ENCODE results near the gene C2orf69. TPM values are rescaled to one million over a fixed set of nuclear protein-coding genes. Genes with fewer than 3 reads are reported as not detected.

C2orf69 gene
- total RNA-seq, 1 experiment from 2014 or later = 21.6 TPM

DNA sequence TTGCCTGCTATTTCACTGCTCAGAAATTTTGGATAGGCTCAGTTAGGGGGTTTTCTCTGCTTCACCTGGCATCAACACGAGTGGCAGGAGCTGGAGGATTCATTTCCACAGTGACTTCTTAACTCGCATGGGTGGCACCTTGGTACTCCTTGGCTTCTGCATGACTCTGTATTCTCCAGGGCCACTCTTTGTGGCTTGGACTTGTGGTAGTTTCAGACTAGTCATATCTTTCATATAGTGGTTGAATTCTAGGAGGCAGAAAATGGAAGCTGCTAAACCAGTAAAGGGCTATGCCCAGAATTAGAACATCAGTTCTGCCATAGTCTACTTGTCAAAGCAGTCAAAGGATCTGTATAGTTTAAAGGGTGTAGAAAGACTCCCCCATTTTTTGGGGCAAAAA lies 51.1 kb downstream of the C2orf69 start:
- Histone ChIP-seq H2AFZ (ENCODE audit: low read depth, low read length, poor library complexity, severe bottlenecking) (no peak overlapping the region), H3K79me2 (ENCODE audit: insufficient read depth, low read length) (peaks cover 28% of the 10 kb centered on the region), H3K27ac (ENCODE audit: low read depth, low read length) (no peak overlapping the region), H3K9ac (ENCODE audit: low read length) (no peak overlapping the region), H3K9me3 (ENCODE audit: control insufficient read depth in 1 of 2, insufficient read depth in 1 of 2, low read depth in 1 of 2, low read length in 2 of 2) (no peaks in the 10 kb centered on the region), H3K4me2 (ENCODE audit: low read length) (no peak overlapping the region), H3K9me2 (ENCODE audit: insufficient read depth) (no peaks in the 10 kb centered on the region), H3K4me3 (replicated peaks in 1 of 2; ENCODE audit: low read depth in 1 of 2, low read length in 2 of 2) (no peak overlapping the region), H3K36me3 (ENCODE audit: control insufficient read depth in 1 of 2, insufficient read depth in 2 of 2, low read length in 2 of 2) (peaks cover 29 to 39% of the 10 kb centered on the region in 2 experiments; a peak in 3 of 4 replicates), H3K4me1 (ENCODE audit: control insufficient read depth in 1 of 2, insufficient read depth in 2 of 2, low read length in 2 of 2) (no peaks in the 10 kb centered on the region), H4K20me1 (ENCODE audit: insufficient read depth) (no peaks in the 10 kb centered on the region), H3K27me3 (ENCODE audit: insufficient read depth, low read length) (no peaks in the 10 kb centered on the region)
- intact Hi-C loops (cut with micrococcal nuclease) = no loop called here
- ChIA-PET RAD21 (ENCODE audit: low non-redundant PET in 1 of 2, low total read pairs in 2 of 2, uncharacterized antibody in 2 of 2, unreplicated experiment in 2 of 2) (no interaction called here), POLR2A (no interaction called here), CTCF (no interaction called here)
- no peak for ATAC-seq
- no peak for TF ChIP-seq TCF7L2 (IDR thresholded peaks at IDR 0.05; ENCODE audit: borderline replicate concordance, extremely low read depth, insufficient read depth, insufficient read length)
- no peak for TF ChIP-seq SRF (IDR thresholded peaks at IDR 0.05; ENCODE audit: low read depth)
- TF ChIP-seq CBX3 (IDR thresholded peaks at IDR 0.05; ENCODE audit: low read depth) = no peak
- TF ChIP-seq, protein P1, sequence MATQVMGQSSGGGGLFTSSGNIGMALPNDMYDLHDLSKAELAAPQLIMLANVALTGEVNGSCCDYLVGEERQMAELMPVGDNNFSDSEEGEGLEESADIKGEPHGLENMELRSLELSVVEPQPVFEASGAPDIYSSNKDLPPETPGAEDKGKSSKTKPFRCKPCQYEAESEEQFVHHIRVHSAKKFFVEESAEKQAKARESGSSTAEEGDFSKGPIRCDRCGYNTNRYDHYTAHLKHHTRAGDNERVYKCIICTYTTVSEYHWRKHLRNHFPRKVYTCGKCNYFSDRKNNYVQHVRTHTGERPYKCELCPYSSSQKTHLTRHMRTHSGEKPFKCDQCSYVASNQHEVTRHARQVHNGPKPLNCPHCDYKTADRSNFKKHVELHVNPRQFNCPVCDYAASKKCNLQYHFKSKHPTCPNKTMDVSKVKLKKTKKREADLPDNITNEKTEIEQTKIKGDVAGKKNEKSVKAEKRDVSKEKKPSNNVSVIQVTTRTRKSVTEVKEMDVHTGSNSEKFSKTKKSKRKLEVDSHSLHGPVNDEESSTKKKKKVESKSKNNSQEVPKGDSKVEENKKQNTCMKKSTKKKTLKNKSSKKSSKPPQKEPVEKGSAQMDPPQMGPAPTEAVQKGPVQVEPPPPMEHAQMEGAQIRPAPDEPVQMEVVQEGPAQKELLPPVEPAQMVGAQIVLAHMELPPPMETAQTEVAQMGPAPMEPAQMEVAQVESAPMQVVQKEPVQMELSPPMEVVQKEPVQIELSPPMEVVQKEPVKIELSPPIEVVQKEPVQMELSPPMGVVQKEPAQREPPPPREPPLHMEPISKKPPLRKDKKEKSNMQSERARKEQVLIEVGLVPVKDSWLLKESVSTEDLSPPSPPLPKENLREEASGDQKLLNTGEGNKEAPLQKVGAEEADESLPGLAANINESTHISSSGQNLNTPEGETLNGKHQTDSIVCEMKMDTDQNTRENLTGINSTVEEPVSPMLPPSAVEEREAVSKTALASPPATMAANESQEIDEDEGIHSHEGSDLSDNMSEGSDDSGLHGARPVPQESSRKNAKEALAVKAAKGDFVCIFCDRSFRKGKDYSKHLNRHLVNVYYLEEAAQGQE (IDR thresholded peaks at IDR 0.05; ENCODE audit: low read depth) = no peak
- no peak for TF ChIP-seq EGR1 (IDR thresholded peaks at IDR 0.05; ENCODE audit: low read depth)
- no peak for TF ChIP-seq ZFX (IDR thresholded peaks at IDR 0.05)
- TF ChIP-seq, protein P2, sequence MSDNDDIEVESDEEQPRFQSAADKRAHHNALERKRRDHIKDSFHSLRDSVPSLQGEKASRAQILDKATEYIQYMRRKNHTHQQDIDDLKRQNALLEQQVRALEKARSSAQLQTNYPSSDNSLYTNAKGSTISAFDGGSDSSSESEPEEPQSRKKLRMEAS (IDR thresholded peaks at IDR 0.05) = no peak
- TF ChIP-seq, protein P3, sequence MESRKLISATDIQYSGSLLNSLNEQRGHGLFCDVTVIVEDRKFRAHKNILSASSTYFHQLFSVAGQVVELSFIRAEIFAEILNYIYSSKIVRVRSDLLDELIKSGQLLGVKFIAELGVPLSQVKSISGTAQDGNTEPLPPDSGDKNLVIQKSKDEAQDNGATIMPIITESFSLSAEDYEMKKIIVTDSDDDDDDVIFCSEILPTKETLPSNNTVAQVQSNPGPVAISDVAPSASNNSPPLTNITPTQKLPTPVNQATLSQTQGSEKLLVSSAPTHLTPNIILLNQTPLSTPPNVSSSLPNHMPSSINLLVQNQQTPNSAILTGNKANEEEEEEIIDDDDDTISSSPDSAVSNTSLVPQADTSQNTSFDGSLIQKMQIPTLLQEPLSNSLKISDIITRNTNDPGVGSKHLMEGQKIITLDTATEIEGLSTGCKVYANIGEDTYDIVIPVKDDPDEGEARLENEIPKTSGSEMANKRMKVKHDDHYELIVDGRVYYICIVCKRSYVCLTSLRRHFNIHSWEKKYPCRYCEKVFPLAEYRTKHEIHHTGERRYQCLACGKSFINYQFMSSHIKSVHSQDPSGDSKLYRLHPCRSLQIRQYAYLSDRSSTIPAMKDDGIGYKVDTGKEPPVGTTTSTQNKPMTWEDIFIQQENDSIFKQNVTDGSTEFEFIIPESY (IDR thresholded peaks at IDR 0.05; ENCODE audit: extremely low read depth, insufficient replicate concordance, low read length) = no peak
- TF ChIP-seq EZH2 (IDR thresholded peaks at IDR 0.05) = no peak
- TF ChIP-seq EZH2phosphoT487 (IDR thresholded peaks at IDR 0.05; ENCODE audit: borderline replicate concordance) = no peak
- TF ChIP-seq, protein P4, sequence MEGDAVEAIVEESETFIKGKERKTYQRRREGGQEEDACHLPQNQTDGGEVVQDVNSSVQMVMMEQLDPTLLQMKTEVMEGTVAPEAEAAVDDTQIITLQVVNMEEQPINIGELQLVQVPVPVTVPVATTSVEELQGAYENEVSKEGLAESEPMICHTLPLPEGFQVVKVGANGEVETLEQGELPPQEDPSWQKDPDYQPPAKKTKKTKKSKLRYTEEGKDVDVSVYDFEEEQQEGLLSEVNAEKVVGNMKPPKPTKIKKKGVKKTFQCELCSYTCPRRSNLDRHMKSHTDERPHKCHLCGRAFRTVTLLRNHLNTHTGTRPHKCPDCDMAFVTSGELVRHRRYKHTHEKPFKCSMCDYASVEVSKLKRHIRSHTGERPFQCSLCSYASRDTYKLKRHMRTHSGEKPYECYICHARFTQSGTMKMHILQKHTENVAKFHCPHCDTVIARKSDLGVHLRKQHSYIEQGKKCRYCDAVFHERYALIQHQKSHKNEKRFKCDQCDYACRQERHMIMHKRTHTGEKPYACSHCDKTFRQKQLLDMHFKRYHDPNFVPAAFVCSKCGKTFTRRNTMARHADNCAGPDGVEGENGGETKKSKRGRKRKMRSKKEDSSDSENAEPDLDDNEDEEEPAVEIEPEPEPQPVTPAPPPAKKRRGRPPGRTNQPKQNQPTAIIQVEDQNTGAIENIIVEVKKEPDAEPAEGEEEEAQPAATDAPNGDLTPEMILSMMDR (IDR thresholded peaks at IDR 0.05 in 2 of 3, conservative IDR thresholded peaks at IDR 0.05 in 1 of 3; ENCODE audit: borderline replicate concordance in 1 of 3, insufficient read depth in 1 of 3, low read depth in 2 of 3, low read length in 2 of 3) = no peak
- no peak for TF ChIP-seq CEBPB (IDR thresholded peaks at IDR 0.05; ENCODE audit: low read depth)
- no peak for TF ChIP-seq SIN3A (IDR thresholded peaks at IDR 0.05; ENCODE audit: low read depth)
- no peak for TF ChIP-seq YY1 (IDR thresholded peaks at IDR 0.05; ENCODE audit: extremely low read depth, insufficient replicate concordance, low read depth, low read length)
- TF ChIP-seq ELF1 (IDR thresholded peaks at IDR 0.05; ENCODE audit: borderline replicate concordance, low read depth) = no peak
- no peak for TF ChIP-seq POLR2AphosphoS5 (IDR thresholded peaks at IDR 0.05; ENCODE audit: low read depth, low read length)
- TF ChIP-seq POLR2A (IDR thresholded peaks at IDR 0.05; ENCODE audit: borderline replicate concordance, extremely low read depth, insufficient read depth, insufficient read length) = no peak
- no peak for DNase-seq (ENCODE audit: low read depth, low spot score)
- no TSS peak for BruUV-seq (replicated peaks)

All from HCT116 (cell line).